Stimulated activated naive CD8-positive, alpha-beta T cell treated with anti-CD3 and anti-CD28 coated beads, Interleukin-15, amount 100 ng/mL, for 72 hours (primary cell): ENCODE measurements around the gene RPTOR.
A peak's percentile ranks its signal among the peaks of the same experiment; 100 is the strongest.
"Not testable (repeated sequence)": the region's sequence is repeated elsewhere in the genome, so short reads cannot be mapped to it uniquely, and the experiment has no call there.

Source experiments
- ATAC-seq: fragments of 150-1000 bp; cut with Tn5 transposase; 2 replicates; pipeline ENCODE4 v1.10.0; 2021; ENCODE audit warnings: mild to moderate bottlenecking, moderate library complexity
- DNase-seq, 2 donors: peaks; one replicate each; pipeline ENCODE4 v3.0.0; 2021 to 2022
- H3K27ac Mint-ChIP-seq, 2 donors: one replicate each; pipeline ENCODE4 v1.8.0; 2022; ENCODE audit warnings: mild to moderate bottlenecking in 2 of 2, mixed read lengths in 2 of 2, moderate library complexity in 2 of 2
- H3K27me3 Mint-ChIP-seq: one replicate; pipeline ENCODE4 v1.8.0; 2022; ENCODE audit warnings: mixed read lengths
- H3K4me1 Mint-ChIP-seq: one replicate; pipeline ENCODE4 v1.8.0; 2022; ENCODE audit warnings: mild to moderate bottlenecking, mixed read lengths
- H3K4me3 Mint-ChIP-seq, 2 donors: one replicate each; pipeline ENCODE4 v1.8.0; 2022; ENCODE audit warnings: mild to moderate bottlenecking in 2 of 2, mixed read lengths in 2 of 2, moderate library complexity in 1 of 2
- H3K9me3 Mint-ChIP-seq, 2 donors: one replicate each; pipeline ENCODE4 v1.8.0; 2022; ENCODE audit warnings: mixed read lengths in 2 of 2

Gene RPTOR

GRCh38 chr17:80565343-80566053 is 20.9 kb downstream of the RPTOR start:
- H3K27me3 Mint-ChIP-seq, result no peaks in the 10 kb centered on the region
- H3K4me1 Mint-ChIP-seq, result peaks cover 15% of the 10 kb centered on the region

GRCh38 chr17:80566054-80566400 is 21.4 kb downstream of the RPTOR start:
- Mint-ChIP-seq H3K27me3 (no peaks in the 10 kb centered on the region), H3K4me3 (no peak overlapping the region), H3K9me3 (no peaks in the 10 kb centered on the region), H3K4me1 (peaks cover 13% of the 10 kb centered on the region), H3K27ac (no peak overlapping the region)
- ATAC-seq (no peak), DNase-seq (no peak)

More at GRCh38 chr17:80565343-80566053, 20.9 kb downstream of the RPTOR start:
- DNase-seq (no peak), ATAC-seq (no peak)
- Mint-ChIP-seq H3K4me3 (no peak overlapping the region), H3K9me3 (no peaks in the 10 kb centered on the region), H3K27ac (no peak overlapping the region)

- no peak overlapping the region for H3K4me3 Mint-ChIP-seq
- peaks cover 7% of the 10 kb centered on the region for H3K4me1 Mint-ChIP-seq
- no peak overlapping the region for H3K27ac Mint-ChIP-seq
- H3K9me3 Mint-ChIP-seq, result no peaks in the 10 kb centered on the region
- DNase-seq, result no peak
- no peaks in the 10 kb centered on the region for H3K27me3 Mint-ChIP-seq
- ATAC-seq, result no peak
Measured at GRCh38 chr17:80568246-80568645, 23.6 kb downstream of the RPTOR start.

- peaks cover 13% of the 10 kb centered on the region for H3K4me1 Mint-ChIP-seq
- DNase-seq, result no peak
- H3K27ac Mint-ChIP-seq, result no peak overlapping the region
- H3K9me3 Mint-ChIP-seq, result no peaks in the 10 kb centered on the region
- H3K27me3 Mint-ChIP-seq, result no peaks in the 10 kb centered on the region
- H3K4me3 Mint-ChIP-seq, result no peak overlapping the region
- ATAC-seq, result no peak
Measured at GRCh38 chr17:80569924-80570323, 25.3 kb downstream of the RPTOR start.

GRCh38 chr17:80573701-80574100 is 29.1 kb downstream of the RPTOR start:
- ATAC-seq (no peak), DNase-seq (no peak)
- no peak overlapping the region for H3K4me3 Mint-ChIP-seq
- H3K27me3 Mint-ChIP-seq, result no peaks in the 10 kb centered on the region
- H3K9me3 Mint-ChIP-seq, result no peaks in the 10 kb centered on the region
- no peak overlapping the region for H3K27ac Mint-ChIP-seq
- H3K4me1 Mint-ChIP-seq, result peaks cover 36% of the 10 kb centered on the region

GRCh38 chr17:80574496-80574895 is 29.9 kb downstream of the RPTOR start:
- no peak for DNase-seq

GRCh38 chr17:80575057-80575875 is 30.6 kb downstream of the RPTOR start:
- Mint-ChIP-seq H3K27ac (no peak overlapping the region), H3K4me1 (peaks cover 29% of the 10 kb centered on the region), H3K9me3 (no peaks in the 10 kb centered on the region), H3K4me3 (no peak overlapping the region), H3K27me3 (no peaks in the 10 kb centered on the region)
- peak; percentile 88 to 89 for DNase-seq
- peak; percentile 100 for ATAC-seq

More at GRCh38 chr17:80574496-80574895, 29.9 kb downstream of the RPTOR start:
- H3K9me3 Mint-ChIP-seq, result no peaks in the 10 kb centered on the region
- no peak for ATAC-seq
- H3K4me3 Mint-ChIP-seq, result no peak overlapping the region
- no peaks in the 10 kb centered on the region for H3K27me3 Mint-ChIP-seq
- H3K27ac Mint-ChIP-seq, result no peak overlapping the region
- H3K4me1 Mint-ChIP-seq, result peaks cover 36% of the 10 kb centered on the region

GRCh38 chr17:80577876-80578570 is 33.4 kb downstream of the RPTOR start:
- Mint-ChIP-seq H3K27me3 (no peaks in the 10 kb centered on the region), H3K4me1 (peaks cover 41% of the 10 kb centered on the region), H3K4me3 (no peak overlapping the region), H3K9me3 (no peaks in the 10 kb centered on the region), H3K27ac (peak overlapping the region in 1 of 2 donors; percentile 76)
- DNase-seq (no peak), ATAC-seq (no peak)

GRCh38 chr17:80578668-80579388 is 34.2 kb downstream of the RPTOR start:
- H3K9me3 Mint-ChIP-seq, ATAC-seq, H3K27me3 Mint-ChIP-seq, DNase-seq, H3K4me3 Mint-ChIP-seq: not testable (repeated sequence)
- Mint-ChIP-seq H3K27ac (peak overlapping the region in 1 of 2 donors; percentile 76), H3K4me1 (peaks cover 46% of the 10 kb centered on the region)

GRCh38 chr17:80582165-80582564 is 37.5 kb downstream of the RPTOR start:
- Mint-ChIP-seq H3K27me3 (no peaks in the 10 kb centered on the region), H3K27ac (no peak overlapping the region), H3K4me3 (no peak overlapping the region), H3K4me1 (peaks cover 53% of the 10 kb centered on the region), H3K9me3 (no peaks in the 10 kb centered on the region)
- no peak for DNase-seq
- ATAC-seq, result no peak

- ATAC-seq, result no peak
- no peaks in the 10 kb centered on the region for H3K9me3 Mint-ChIP-seq
Measured at GRCh38 chr17:80584176-80584905, 39.7 kb downstream of the RPTOR start.

GRCh38 chr17:80585890-80586845 is 41.5 kb downstream of the RPTOR start:
- Mint-ChIP-seq H3K4me3 (peak overlapping the region; percentile 69 to 75), H3K27me3 (no peaks in the 10 kb centered on the region), H3K9me3 (no peaks in the 10 kb centered on the region), H3K4me1 (peaks cover 77% of the 10 kb centered on the region), H3K27ac (peak overlapping the region; percentile 82 to 92)
- ATAC-seq (peak; percentile 54), DNase-seq (no peak)

More at GRCh38 chr17:80584176-80584905, 39.7 kb downstream of the RPTOR start:
- Mint-ChIP-seq H3K4me3 (peak overlapping the region in 1 of 2 donors; percentile 22), H3K27ac (peak overlapping the region in 1 of 2 donors; percentile 66), H3K27me3 (no peaks in the 10 kb centered on the region), H3K4me1 (peaks cover 64% of the 10 kb centered on the region)
- no peak for DNase-seq

- ATAC-seq, result peak; percentile 20
- no peaks in the 10 kb centered on the region for H3K9me3 Mint-ChIP-seq
- no peaks in the 10 kb centered on the region for H3K27me3 Mint-ChIP-seq
- H3K27ac Mint-ChIP-seq, result peak overlapping the region in 1 of 2 donors; percentile 82
- no peak for DNase-seq
- H3K4me3 Mint-ChIP-seq, result peak overlapping the region; percentile 69 to 75
- H3K4me1 Mint-ChIP-seq, result peaks cover 81% of the 10 kb centered on the region
Measured at GRCh38 chr17:80586846-80587228, 42.2 kb downstream of the RPTOR start.
